Vagina (tissue), 2 donors: ENCODE measurements around the gene SLC1A3. TPM values are rescaled to one million over a fixed set of nuclear protein-coding genes. Genes with fewer than 3 reads are reported as not detected.
A peak's percentile ranks its signal among the peaks of the same experiment; 100 is the strongest.

ENCODE experiments used
- DNase-seq, 2 donors: peaks; one replicate each; pipeline ENCODE4 v3.0.0-alpha.2; 2017; ENCODE audit errors: extremely low spot score in 2 of 2
- H3K27ac ChIP-seq: fragments of 200-600 bp; sonication (generic); one replicate; pipeline ENCODE4 v1.5.1; 2019
- H3K27me3 ChIP-seq: fragments of 200-600 bp; sonication (generic); one replicate; pipeline ENCODE4 v1.5.1; 2019
- H3K36me3 ChIP-seq, 2 donors: fragments of 200-600 bp; sonication (generic); one replicate each; pipeline ENCODE4 v1.5.1; 2017 to 2019
- H3K4me1 ChIP-seq: fragments of 200-600 bp; sonication (generic); one replicate; pipeline ENCODE4 v1.5.1; 2019
- H3K4me3 ChIP-seq, 2 donors: fragments of 200-600 bp; sonication (generic); 1 replicate in 1 of 2; 2 replicates in 1 of 2; pipeline ENCODE4 v1.5.1; 2016 to 2019
- H3K9me3 ChIP-seq: fragments of 200-600 bp; sonication (generic); one replicate; pipeline ENCODE4 v1.5.1; 2019
- POLR2A ChIP-seq, 2 donors: fragments of 450-650 bp; IDR thresholded peaks; one replicate each; pipeline ENCODE4 v1.6.1; 2017; ENCODE audit warnings: antibody characterized with exemption in 2 of 2, mild to moderate bottlenecking in 2 of 2, moderate library complexity in 2 of 2
- POLR2AphosphoS5 ChIP-seq, 2 donors: sonication (generic); formaldehyde crosslinking; IDR thresholded peaks; one replicate each; pipeline ENCODE4 v1.9.0; 2017; ENCODE audit warnings: antibody characterized with exemption in 2 of 2, mild to moderate bottlenecking in 2 of 2, low read depth in 1 of 2; ENCODE audit not compliant: insufficient read depth in 1 of 2
- intact Hi-C: fragments of 100-400 bp; cut with DNase I; formaldehyde crosslinking; loops from one replicate; pipeline ENCODE4 v1.15.1; 2023
- total RNA-seq: library from RNA; depleted of rRNA; stranded (reverse); fragments of >200 nt; gene quantifications from one replicate; pipeline ENCODE4 v1.2.3, GENCODE V29; 2016
- TF ChIP-seq, protein P1 (sequence below), 3 experiments: fragments of 450-650 bp in 2 of 3; fragments of 200-600 bp in 1 of 3; sonication (generic) in 1 of 3; IDR thresholded peaks; one replicate each; pipeline ENCODE4 v1.5.1; 2017 to 2019; ENCODE audit warnings: antibody characterized with exemption in 3 of 3, mild to moderate bottlenecking in 2 of 3, moderate library complexity in 2 of 3

Gene SLC1A3
- total RNA-seq, 1 donor from 2014 or later: 18.9 TPM

DNA sequence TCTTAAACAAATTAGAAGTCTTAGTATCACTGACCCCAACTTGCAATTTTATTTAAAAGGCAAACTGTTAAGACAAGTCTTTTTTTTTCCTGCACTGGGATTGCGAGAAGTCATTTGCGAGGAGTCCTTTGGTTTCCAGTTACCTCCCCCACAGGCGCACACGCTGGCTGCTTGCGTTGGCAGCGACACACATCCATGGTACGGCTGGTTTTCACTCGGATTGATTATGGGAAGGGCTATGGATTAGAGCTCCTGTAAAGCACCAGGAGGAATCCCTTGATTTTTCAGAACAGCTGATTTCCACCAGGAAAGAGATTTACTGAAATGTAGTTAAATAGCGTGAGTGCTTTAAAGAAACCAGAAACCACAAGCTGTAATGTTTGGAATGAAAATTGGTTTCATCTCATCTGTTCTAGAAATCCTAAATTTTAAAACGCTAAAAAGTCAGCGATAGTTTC lies 737 bp downstream of the SLC1A3 start:
- no peak for DNase-seq
- TF ChIP-seq, protein P1, sequence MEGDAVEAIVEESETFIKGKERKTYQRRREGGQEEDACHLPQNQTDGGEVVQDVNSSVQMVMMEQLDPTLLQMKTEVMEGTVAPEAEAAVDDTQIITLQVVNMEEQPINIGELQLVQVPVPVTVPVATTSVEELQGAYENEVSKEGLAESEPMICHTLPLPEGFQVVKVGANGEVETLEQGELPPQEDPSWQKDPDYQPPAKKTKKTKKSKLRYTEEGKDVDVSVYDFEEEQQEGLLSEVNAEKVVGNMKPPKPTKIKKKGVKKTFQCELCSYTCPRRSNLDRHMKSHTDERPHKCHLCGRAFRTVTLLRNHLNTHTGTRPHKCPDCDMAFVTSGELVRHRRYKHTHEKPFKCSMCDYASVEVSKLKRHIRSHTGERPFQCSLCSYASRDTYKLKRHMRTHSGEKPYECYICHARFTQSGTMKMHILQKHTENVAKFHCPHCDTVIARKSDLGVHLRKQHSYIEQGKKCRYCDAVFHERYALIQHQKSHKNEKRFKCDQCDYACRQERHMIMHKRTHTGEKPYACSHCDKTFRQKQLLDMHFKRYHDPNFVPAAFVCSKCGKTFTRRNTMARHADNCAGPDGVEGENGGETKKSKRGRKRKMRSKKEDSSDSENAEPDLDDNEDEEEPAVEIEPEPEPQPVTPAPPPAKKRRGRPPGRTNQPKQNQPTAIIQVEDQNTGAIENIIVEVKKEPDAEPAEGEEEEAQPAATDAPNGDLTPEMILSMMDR (IDR thresholded peaks at IDR 0.05): no peak
- TF ChIP-seq POLR2A (IDR thresholded peaks at IDR 0.05): no peak
- no peak for TF ChIP-seq POLR2AphosphoS5 (IDR thresholded peaks at IDR 0.05; ENCODE audit: insufficient read depth in 1 of 2, low read depth in 1 of 2)

DNA sequence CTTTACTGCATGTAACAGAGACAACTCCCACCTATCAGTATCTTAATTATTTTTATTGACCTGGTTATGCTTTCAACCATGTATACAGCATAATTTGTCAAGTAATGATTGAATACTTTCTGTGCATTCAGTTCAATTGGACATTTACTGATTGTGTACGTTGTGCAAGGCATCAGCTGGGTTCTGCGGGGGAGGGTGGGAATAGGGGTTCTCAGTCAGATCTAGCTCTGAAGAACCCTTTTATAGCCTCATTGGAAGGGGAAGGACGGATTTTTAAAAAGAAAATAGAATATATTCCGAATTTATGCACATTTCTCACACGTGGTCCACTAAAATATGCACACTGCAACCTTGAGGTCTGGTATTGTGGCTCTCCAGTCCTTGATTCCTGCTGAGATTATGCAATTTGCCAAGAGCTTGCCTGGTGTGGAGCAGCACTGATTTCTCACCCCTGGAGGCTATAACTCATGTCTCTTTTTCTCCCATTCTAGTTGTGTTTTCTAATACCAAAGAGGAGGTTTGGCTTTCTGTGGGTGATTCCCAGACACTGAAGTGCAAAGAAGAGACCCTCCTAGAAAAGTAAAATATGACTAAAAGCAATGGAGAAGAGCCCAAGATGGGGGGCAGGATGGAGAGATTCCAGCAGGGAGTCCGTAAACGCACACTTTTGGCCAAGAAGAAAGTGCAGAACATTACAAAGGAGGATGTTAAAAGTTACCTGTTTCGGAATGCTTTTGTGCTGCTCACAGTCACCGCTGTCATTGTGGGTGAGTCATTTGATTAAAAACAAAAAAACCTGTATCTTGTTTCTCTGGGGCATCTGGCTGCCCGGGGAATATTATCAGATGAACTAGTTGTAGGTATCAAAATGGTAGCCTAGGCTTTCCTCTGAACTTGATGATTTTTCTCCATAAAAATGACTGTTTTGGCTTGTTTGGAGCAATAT lies 1.7 kb downstream of the SLC1A3 start:
- intact Hi-C loops: no loop called here
- no peaks in the 10 kb centered on the region for H3K9me3 ChIP-seq
- no peaks in the 10 kb centered on the region for H3K36me3 ChIP-seq
- no peaks in the 10 kb centered on the region for H3K27me3 ChIP-seq
- peaks cover 14% of the 10 kb centered on the region for H3K4me1 ChIP-seq
- no peak overlapping the region for H3K27ac ChIP-seq
- TF ChIP-seq POLR2A (IDR thresholded peaks at IDR 0.05) (no peak), POLR2AphosphoS5 (IDR thresholded peaks at IDR 0.05; ENCODE audit: insufficient read depth in 1 of 2, low read depth in 1 of 2) (no peak)
- no peak for DNase-seq
- peak overlapping the region in 1 of 2 donors; percentile 52 for H3K4me3 ChIP-seq

More for the DNA sequence above, 737 bp downstream of the SLC1A3 start:
- intact Hi-C loops: no loop called here
- H3K27me3 ChIP-seq: no peaks in the 10 kb centered on the region
- peak overlapping the region; percentile 52 to 60 for H3K4me3 ChIP-seq
- H3K27ac ChIP-seq: no peak overlapping the region
- H3K9me3 ChIP-seq: no peaks in the 10 kb centered on the region
- H3K36me3 ChIP-seq: no peaks in the 10 kb centered on the region
- peaks cover 14% of the 10 kb centered on the region for H3K4me1 ChIP-seq

DNA sequence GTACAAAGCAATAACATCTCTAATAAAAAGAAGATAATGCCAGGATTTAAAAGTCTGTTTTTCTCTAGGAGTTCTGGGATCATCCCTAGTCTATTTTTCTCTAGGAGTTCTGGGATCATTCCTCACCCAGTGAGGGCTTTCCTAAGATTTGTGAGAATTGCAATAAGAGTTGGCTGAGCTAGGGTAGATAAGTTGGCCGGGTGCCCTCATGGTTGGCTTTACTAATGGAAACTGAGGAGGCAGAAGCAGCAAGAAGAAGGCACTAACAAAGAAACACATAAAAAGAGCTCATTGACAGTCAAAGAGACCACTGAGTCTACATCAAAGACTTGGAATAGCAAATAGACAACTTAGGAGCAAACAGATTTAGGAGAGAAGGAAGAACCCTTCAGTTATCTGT lies 4.2 kb downstream of the SLC1A3 start:
- intact Hi-C loops: no loop called here
- Histone ChIP-seq H3K9me3 (no peaks in the 10 kb centered on the region), H3K27me3 (no peaks in the 10 kb centered on the region), H3K4me1 (peaks cover 14% of the 10 kb centered on the region), H3K36me3 (no peaks in the 10 kb centered on the region), H3K4me3 (no peak overlapping the region), H3K27ac (no peak overlapping the region)
- DNase-seq: no peak
- TF ChIP-seq POLR2AphosphoS5 (IDR thresholded peaks at IDR 0.05; ENCODE audit: insufficient read depth in 1 of 2, low read depth in 1 of 2): no peak
- no peak for TF ChIP-seq POLR2A (IDR thresholded peaks at IDR 0.05)
- TF ChIP-seq, protein P1 (IDR thresholded peaks at IDR 0.05): no peak

DNA sequence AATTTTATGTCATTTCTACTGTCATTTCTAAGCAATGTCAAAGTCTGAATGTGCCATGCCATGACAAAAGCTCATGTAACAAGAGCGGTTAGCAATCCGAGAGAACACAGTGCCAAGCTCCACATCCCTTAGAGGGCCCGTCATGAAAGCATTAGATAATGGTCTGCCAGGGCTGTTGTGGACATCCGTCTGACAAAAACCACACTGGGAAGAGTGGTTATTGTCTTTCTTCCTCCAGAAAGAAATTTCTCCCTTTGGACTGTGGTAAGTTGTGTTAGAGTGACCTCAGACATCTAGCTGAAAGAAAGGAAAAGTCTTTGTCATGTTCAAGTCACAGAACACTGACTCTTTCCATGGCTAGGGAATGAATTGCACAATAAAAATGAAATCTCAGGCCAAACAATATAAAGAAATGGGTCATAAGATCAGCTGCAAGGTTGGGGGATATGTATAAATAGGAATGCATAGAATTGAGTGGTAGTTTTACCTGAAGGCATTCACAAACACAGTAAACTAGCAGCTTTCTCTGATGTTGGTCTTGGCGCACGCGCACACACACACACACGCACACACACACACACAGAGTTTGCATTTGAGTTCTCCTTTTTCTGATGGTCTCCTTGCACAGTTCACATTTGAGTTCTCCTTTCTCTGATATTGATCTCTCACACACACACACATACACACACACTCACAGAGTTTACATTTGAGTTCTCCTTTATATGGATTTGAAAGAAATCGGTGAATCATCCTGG lies 5.3 kb downstream of the SLC1A3 start:
- no peaks in the 10 kb centered on the region for H3K9me3 ChIP-seq
- H3K4me1 ChIP-seq: peaks cover 14% of the 10 kb centered on the region
- H3K27me3 ChIP-seq: no peaks in the 10 kb centered on the region
- no peak for DNase-seq
- H3K4me3 ChIP-seq: no peak overlapping the region
- H3K36me3 ChIP-seq: no peaks in the 10 kb centered on the region
- H3K27ac ChIP-seq: no peak overlapping the region
- no peak for TF ChIP-seq POLR2AphosphoS5 (IDR thresholded peaks at IDR 0.05; ENCODE audit: insufficient read depth in 1 of 2, low read depth in 1 of 2)
- TF ChIP-seq, protein P1 (IDR thresholded peaks at IDR 0.05): no peak
- TF ChIP-seq POLR2A (IDR thresholded peaks at IDR 0.05): no peak
- intact Hi-C loops: no loop called here

DNA sequence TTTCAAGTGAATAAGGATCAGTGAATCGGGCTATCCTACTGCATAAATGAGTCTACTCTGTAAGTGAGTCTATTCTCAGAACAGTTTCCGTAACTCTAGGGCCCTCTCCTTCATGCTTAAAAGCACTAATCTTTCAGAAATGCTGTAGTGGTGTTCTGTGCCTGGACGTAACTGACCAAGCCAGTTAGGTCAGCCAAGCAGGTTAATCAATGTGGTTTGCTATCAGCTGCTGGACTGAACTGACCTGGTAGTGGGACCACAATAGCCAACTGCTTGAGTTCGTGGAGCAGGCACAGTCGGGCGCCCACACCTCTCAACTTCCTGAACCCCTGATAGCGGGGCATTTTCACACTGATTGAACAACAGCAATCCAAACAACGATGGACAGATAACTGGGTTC lies 6.8 kb downstream of the SLC1A3 start:
- H3K36me3 ChIP-seq: no peaks in the 10 kb centered on the region
- no peak overlapping the region for H3K4me3 ChIP-seq
- H3K27ac ChIP-seq: no peak overlapping the region
- no peak for DNase-seq
- TF ChIP-seq POLR2AphosphoS5 (IDR thresholded peaks at IDR 0.05; ENCODE audit: insufficient read depth in 1 of 2, low read depth in 1 of 2) (no peak), POLR2A (IDR thresholded peaks at IDR 0.05) (no peak)
- TF ChIP-seq, protein P1 (IDR thresholded peaks at IDR 0.05): no peak
- intact Hi-C loops: no loop called here
- H3K27me3 ChIP-seq: no peaks in the 10 kb centered on the region
- no peaks in the 10 kb centered on the region for H3K9me3 ChIP-seq
- H3K4me1 ChIP-seq: peaks cover under 1% of the 10 kb centered on the region
